ENCODE results near the gene POC5.
A peak's percentile ranks its signal among the peaks of the same experiment; 100 is the strongest.

Gene POC5

GRCh38 chr5:75717082-75717922, at the start of gene POC5:
POC5 (minus strand) TSS chr5:75717437; CDS start chr5:75712937, 4,500 bp downstream.
- peak within 1 kb of the TSS; percentile 75 for H3K4me2 ChIP-seq (ENCODE audit: insufficient read depth, low read length)
- DNase-seq (peak; percentile 98), ATAC-seq (ENCODE audit: insufficient read depth, low read depth) (peak; percentile 91)
- H3K4me3 ChIP-seq (ENCODE audit: low read depth in 1 of 2, low read length in 2 of 2): peak within 1 kb of the TSS; percentile 83 to 98
- H3K36me3 ChIP-seq (ENCODE audit: insufficient read depth, low read length): peaks cover 20% of the 10 kb centered on the region
- no peaks in the 10 kb centered on the region for H3K9me3 ChIP-seq (ENCODE audit: insufficient read depth, low read length, severe bottlenecking)
- no peaks in the 10 kb centered on the region for H3K27me3 ChIP-seq (ENCODE audit: insufficient read depth, low read length, poor library complexity)
- H3K9ac ChIP-seq (ENCODE audit: low read depth, low read length): peak within 1 kb of the TSS; percentile 91
- no peak for TF ChIP-seq CTCF (IDR thresholded peaks at IDR 0.05; ENCODE audit: borderline replicate concordance, extremely low read depth, low read length, poor library complexity, severe bottlenecking)
- TF ChIP-seq EZH2 (IDR thresholded peaks at IDR 0.05; ENCODE audit: borderline replicate concordance, low read depth, low read length, severe bottlenecking): no peak
- H3K27ac ChIP-seq (ENCODE audit: low read length): peak within 1 kb of the TSS; percentile 98
- H4K20me1 ChIP-seq (ENCODE audit: insufficient read depth, low read length): peaks cover 2% of the 10 kb centered on the region; the same call in 1 of the 2 replicates
- peak within 1 kb of the TSS; percentile 99 for H2AFZ ChIP-seq (ENCODE audit: low read depth, low read length)
- peaks cover 48% of the 10 kb centered on the region for H3K79me2 ChIP-seq (ENCODE audit: insufficient read depth, low read length)
- peaks cover 36% of the 10 kb centered on the region for H3K4me1 ChIP-seq (ENCODE audit: insufficient read depth, low read length)

GRCh38 chr5:75758116-75758515, 40.9 kb upstream of the POC5 start:
- DNase-seq (no peak), ATAC-seq (ENCODE audit: insufficient read depth, low read depth) (no peak)
- Histone ChIP-seq H4K20me1 (ENCODE audit: insufficient read depth, low read length) (no peaks in the 10 kb centered on the region), H3K4me1 (ENCODE audit: insufficient read depth, low read length) (no peaks in the 10 kb centered on the region), H2AFZ (ENCODE audit: low read depth, low read length) (no peak overlapping the region), H3K9me3 (ENCODE audit: insufficient read depth, low read length, severe bottlenecking) (no peaks in the 10 kb centered on the region), H3K4me2 (ENCODE audit: insufficient read depth, low read length) (no peak overlapping the region), H3K36me3 (ENCODE audit: insufficient read depth, low read length) (no peaks in the 10 kb centered on the region), H3K9ac (ENCODE audit: low read depth, low read length) (no peak overlapping the region), H3K79me2 (ENCODE audit: insufficient read depth, low read length) (no peaks in the 10 kb centered on the region), H3K27ac (ENCODE audit: low read length) (no peak overlapping the region), H3K27me3 (ENCODE audit: insufficient read depth, low read length, poor library complexity) (peaks cover 7% of the 10 kb centered on the region), H3K4me3 (ENCODE audit: low read depth in 1 of 2, low read length in 2 of 2) (no peak overlapping the region)
- TF ChIP-seq EZH2 (IDR thresholded peaks at IDR 0.05; ENCODE audit: borderline replicate concordance, low read depth, low read length, severe bottlenecking) (no peak), CTCF (IDR thresholded peaks at IDR 0.05; ENCODE audit: borderline replicate concordance, extremely low read depth, low read length, poor library complexity, severe bottlenecking) (no peak)

GRCh38 chr5:75756981-75757380, 39.7 kb upstream of the POC5 start:
- no peak for ATAC-seq (ENCODE audit: insufficient read depth, low read depth)

More at GRCh38 chr5:75756981-75757380, 39.7 kb upstream of the POC5 start:
- Histone ChIP-seq H4K20me1 (ENCODE audit: insufficient read depth, low read length) (no peaks in the 10 kb centered on the region), H3K79me2 (ENCODE audit: insufficient read depth, low read length) (no peaks in the 10 kb centered on the region), H3K9ac (ENCODE audit: low read depth, low read length) (no peak overlapping the region), H3K27me3 (ENCODE audit: insufficient read depth, low read length, poor library complexity) (peaks cover 9% of the 10 kb centered on the region), H3K9me3 (ENCODE audit: insufficient read depth, low read length, severe bottlenecking) (no peaks in the 10 kb centered on the region), H3K4me2 (ENCODE audit: insufficient read depth, low read length) (no peak overlapping the region), H2AFZ (ENCODE audit: low read depth, low read length) (no peak overlapping the region), H3K36me3 (ENCODE audit: insufficient read depth, low read length) (no peaks in the 10 kb centered on the region), H3K27ac (ENCODE audit: low read length) (no peak overlapping the region), H3K4me1 (ENCODE audit: insufficient read depth, low read length) (no peaks in the 10 kb centered on the region), H3K4me3 (ENCODE audit: low read depth in 1 of 2, low read length in 2 of 2) (no peak overlapping the region)
- no peak for DNase-seq
- no peak for TF ChIP-seq EZH2 (IDR thresholded peaks at IDR 0.05; ENCODE audit: borderline replicate concordance, low read depth, low read length, severe bottlenecking)
- no peak for TF ChIP-seq CTCF (IDR thresholded peaks at IDR 0.05; ENCODE audit: borderline replicate concordance, extremely low read depth, low read length, poor library complexity, severe bottlenecking)

Measured in DND-41 (cell line).